GM19193 (cell line): ENCODE results near the gene ASMTL.
A peak's percentile ranks its signal among the peaks of the same experiment; 100 is the strongest.

Source experiments
- POLR2A ChIP-seq: IDR thresholded peaks from 4 replicates; pipeline ENCODE4 v1.6.1; 2011; ENCODE audit not compliant: insufficient read depth, insufficient read length; ENCODE audit errors: extremely low read depth

ASMTL gene

GRCh38 chrX:1485033-1485432 is 32.3 kb upstream of the ASMTL start:
- no peak for TF ChIP-seq POLR2A

GRCh38 chrX:1484638-1485019 is 31.9 kb upstream of the ASMTL start:
- no peak for TF ChIP-seq POLR2A

- TF ChIP-seq POLR2A = no peak
Observed at GRCh38 chrX:1483843-1484637, 31.3 kb upstream of the ASMTL start.

- TF ChIP-seq POLR2A = peak; percentile 59
Observed at GRCh38 chrX:1481636-1482529, 29.2 kb upstream of the ASMTL start.

- no peak for TF ChIP-seq POLR2A
Observed at GRCh38 chrX:1480082-1480785, 27.5 kb upstream of the ASMTL start.

GRCh38 chrX:1477801-1478458 is 25.2 kb upstream of the ASMTL start:
- no peak for TF ChIP-seq POLR2A

GRCh38 chrX:1477229-1477628 is 24.5 kb upstream of the ASMTL start:
- TF ChIP-seq POLR2A = no peak

GRCh38 chrX:1476682-1477081 is 24.0 kb upstream of the ASMTL start:
- no peak for TF ChIP-seq POLR2A

GRCh38 chrX:1475881-1476280 is 23.2 kb upstream of the ASMTL start:
- TF ChIP-seq POLR2A = no peak

- TF ChIP-seq POLR2A = no peak
Observed at GRCh38 chrX:1475481-1475880, 22.8 kb upstream of the ASMTL start.

- no peak for TF ChIP-seq POLR2A
Observed at GRCh38 chrX:1472975-1473374, 20.3 kb upstream of the ASMTL start.

GRCh38 chrX:1468250-1468772 is 15.6 kb upstream of the ASMTL start:
- TF ChIP-seq POLR2A = peak; percentile 33

- peak; percentile 27 for TF ChIP-seq POLR2A
Observed at GRCh38 chrX:1466971-1467561, 14.4 kb upstream of the ASMTL start.

GRCh38 chrX:1466232-1466661 is 13.5 kb upstream of the ASMTL start:
- TF ChIP-seq POLR2A = no peak
